GM10266 (cell line): Measurements from ENCODE around the gene FOXP1.

Experiments
- DNase-seq: peaks from one replicate; pipeline ENCODE4 v3.0.0; 2012; ENCODE audit errors: extremely low spot score
- TF ChIP-seq, protein P1 (sequence below): IDR thresholded peaks from 2 replicates; pipeline ENCODE4 v1.5.1; 2012; ENCODE audit warnings: mild to moderate bottlenecking, low read depth; ENCODE audit not compliant: control insufficient read depth, insufficient read depth; ENCODE audit errors: missing control alignments

Gene FOXP1

DNA sequence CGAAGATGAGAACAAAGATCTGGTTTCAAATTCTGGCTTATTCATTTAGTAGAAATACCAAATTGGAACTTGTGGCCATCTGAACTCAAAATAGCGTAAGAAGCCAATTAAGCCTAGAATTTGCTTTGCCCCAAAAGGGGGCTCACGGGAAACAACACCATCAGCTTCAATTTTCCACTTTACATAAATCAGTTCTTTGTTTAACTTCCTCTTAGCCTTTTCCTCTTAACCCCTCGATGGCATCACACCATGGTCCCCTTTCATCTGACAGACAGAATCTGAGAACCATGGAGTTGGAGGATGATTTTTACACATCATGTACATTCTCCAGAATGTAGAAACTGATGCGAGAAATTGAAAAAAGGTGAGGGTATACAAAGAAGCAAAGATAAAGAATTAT, 207.0 kb downstream of the FOXP1 start:
- TF ChIP-seq, protein P1, sequence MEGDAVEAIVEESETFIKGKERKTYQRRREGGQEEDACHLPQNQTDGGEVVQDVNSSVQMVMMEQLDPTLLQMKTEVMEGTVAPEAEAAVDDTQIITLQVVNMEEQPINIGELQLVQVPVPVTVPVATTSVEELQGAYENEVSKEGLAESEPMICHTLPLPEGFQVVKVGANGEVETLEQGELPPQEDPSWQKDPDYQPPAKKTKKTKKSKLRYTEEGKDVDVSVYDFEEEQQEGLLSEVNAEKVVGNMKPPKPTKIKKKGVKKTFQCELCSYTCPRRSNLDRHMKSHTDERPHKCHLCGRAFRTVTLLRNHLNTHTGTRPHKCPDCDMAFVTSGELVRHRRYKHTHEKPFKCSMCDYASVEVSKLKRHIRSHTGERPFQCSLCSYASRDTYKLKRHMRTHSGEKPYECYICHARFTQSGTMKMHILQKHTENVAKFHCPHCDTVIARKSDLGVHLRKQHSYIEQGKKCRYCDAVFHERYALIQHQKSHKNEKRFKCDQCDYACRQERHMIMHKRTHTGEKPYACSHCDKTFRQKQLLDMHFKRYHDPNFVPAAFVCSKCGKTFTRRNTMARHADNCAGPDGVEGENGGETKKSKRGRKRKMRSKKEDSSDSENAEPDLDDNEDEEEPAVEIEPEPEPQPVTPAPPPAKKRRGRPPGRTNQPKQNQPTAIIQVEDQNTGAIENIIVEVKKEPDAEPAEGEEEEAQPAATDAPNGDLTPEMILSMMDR = no peak
- no peak for DNase-seq

DNA sequence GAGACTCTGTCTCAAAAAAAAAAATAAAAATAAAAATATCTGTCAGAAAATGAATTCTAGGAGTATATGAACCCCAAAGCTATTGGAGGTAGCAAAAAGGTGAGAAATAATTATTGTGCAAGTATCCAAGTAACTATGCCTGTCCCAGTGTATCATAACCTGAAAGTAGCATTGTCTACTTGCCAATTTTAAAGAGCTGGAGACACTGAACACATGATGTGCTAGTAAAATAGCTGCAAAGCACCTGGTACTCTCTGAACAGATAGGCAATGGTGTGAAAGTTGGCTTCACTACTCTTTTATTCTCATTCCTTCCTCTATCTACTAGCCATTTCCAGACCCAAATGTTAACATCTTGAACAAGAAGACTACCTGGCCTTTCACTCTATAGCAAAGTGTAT, 208.9 kb downstream of the FOXP1 start:
- TF ChIP-seq, protein P1 = no peak
- no peak for DNase-seq

DNA sequence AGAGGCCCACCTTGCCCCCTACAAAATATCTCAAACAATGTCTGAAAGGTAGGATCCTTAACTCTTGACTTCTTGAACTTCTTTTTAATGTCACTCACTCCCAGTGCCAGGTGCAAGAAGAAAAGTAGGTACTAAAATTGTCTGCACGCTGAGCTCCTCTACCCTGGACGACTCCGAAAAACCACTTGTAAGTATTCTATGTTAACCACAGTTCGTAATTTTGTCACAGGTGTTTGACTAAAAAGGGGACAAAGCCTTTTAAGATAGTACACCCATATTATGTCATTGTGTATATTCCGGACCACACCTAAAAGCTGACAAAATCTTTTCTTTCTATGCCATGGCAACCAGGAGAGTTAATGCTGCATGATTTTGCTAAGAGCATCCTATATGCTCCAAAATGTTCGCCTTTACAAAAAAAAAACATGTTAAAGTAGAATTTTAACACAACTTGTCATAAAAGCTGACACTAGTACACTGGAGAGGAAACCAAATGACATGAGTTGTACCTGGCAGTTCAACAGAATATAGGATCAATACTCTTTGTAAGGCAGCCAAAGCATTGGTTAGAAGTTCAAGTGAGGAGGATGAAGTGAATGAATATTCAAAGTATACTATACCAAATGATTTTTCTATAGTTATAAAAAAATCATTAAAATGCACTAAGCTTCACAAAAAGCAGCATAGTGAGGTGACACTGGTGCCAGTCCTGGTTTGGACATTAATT, 210.5 kb downstream of the FOXP1 start:
- TF ChIP-seq, protein P1 = no peak
- no peak for DNase-seq

DNA sequence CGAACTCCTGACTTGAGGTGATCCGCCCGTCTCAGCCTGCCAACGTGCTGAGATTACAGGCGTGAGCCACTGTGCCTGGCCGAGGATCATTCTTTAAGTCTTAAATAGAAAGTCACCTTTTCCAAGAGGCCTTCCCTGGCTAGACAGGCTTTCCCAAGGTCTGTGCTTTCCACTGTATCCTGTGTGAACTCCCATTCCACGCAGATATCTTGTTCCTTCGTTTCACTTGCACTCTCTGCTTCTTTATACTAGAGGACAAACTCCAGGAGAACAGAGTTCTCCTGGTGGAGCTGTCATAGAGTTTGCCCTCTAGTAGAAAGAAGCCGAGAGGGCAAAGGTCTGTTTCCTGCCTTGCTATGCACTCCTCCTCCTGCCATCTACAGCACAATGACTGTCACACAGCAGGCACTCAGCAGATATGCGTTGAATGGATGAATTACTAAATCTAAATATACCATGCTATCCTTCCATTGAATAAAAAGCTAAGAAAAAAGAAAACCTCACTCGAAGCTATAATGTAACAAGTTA, 211.2 kb downstream of the FOXP1 start:
- DNase-seq = no peak
- TF ChIP-seq, protein P1 = no peak

DNA sequence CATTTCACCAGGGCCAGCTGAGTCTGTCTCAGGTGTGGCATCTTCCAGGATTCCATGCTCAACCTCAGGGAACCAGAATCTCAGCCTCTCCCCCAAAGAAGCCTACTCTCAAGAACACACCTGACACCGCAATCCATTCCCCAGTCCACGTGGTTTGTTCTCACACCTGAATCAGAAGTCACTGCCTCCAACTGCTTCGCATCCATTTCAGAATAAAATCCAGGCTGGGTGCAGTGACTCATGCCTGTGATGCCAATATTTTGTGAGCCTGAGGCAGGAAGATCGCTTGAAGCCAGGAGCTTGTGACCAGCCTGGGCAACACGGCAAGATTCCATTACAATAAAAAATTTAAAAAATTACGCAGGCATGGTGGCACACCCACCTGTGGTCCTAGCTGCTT, 212.2 kb downstream of the FOXP1 start:
- TF ChIP-seq, protein P1 = no peak
- DNase-seq = no peak

DNA sequence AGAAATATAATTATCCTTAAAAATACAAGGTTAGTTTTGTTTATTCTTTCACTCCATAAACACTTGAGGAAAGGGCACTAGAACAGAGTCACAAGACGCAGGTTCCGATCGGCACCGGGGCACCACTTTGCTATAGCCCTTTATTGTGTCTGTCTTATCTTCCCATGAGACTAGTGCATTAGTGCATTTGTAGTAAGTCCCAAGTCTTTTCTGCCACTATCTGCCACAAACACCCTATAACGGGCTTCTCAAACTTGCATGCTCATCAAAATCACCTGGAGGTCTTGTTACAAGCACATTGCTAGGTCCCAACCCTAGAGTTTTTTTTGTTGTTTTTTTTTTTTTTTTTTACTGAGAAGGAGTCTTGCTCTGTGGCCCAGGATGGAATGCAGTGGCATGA, 213.1 kb downstream of the FOXP1 start:
- TF ChIP-seq, protein P1 = no peak
- no peak for DNase-seq

DNA sequence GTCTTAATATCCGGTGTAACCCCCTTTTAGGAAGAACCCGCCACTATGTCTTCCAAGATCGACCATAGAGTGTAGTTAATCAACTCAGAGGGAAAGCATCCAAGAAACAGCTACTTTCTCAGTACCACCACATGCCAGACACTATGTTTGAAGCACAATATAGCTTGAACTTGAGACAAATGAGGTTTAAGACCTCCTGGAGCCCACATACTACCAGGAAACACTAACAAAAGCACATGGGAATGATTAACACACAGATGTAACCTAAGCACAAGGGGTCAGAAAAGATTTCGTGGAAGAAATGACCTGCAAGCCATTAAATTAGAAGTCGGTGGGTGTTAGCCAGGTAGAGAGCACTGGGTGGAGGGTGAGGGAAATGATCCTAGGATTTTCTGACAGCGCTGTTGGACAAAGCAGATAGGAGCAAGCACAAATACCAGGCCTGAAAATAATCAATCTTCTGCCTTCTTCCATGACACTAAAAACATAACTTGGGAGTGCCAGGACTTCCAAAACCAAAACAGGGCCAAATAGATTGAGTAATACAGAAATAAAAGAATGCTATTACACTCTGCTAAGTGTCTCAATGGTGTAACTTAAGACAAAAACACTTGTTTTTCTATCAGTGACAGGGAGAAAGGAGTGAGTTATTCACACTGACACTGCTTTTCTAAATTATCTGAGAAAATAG, 213.7 kb downstream of the FOXP1 start:
- TF ChIP-seq, protein P1 = no peak
- DNase-seq = no peak
